WI38 (cell line): ENCODE measurements around the gene EPN2.

ENCODE experiments used
- H3K4me3 ChIP-seq: 2 replicates; pipeline ENCODE4 v1.5.1; 2011; ENCODE audit warnings: low read depth, mild to moderate bottlenecking, control low read depth, low read length
- CTCF ChIP-seq: IDR thresholded peaks from 2 replicates; pipeline ENCODE4 v1.5.1; 2012; ENCODE audit warnings: low read depth, mild to moderate bottlenecking, control low read depth, low read length

EPN2 gene

GRCh38 chr17:19304209-19304608, 67.0 kb downstream of the EPN2 start:
- no peak for TF ChIP-seq CTCF
- no peak overlapping the region for H3K4me3 ChIP-seq

DNA sequence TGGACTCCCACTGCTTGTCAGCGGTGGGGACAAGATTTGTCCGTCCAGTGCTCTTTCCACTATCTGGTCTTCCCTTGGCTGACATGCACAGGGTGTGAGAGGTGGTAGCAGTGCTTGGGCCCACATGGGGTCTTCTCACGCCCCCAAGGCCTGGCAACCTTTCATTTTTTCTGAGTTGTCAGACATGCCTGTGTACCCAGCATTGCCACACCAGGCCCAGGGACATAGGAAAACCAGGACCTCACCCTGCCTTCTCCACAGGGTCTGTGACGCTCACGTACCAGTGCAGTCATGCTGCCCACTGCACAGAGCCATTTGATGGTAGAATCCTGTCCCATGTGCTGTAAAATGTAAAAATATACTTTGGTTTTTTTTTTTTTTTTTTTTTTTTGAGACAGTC, 67.6 kb downstream of the EPN2 start:
- H3K4me3 ChIP-seq, result no peak overlapping the region
- no peak for TF ChIP-seq CTCF

DNA sequence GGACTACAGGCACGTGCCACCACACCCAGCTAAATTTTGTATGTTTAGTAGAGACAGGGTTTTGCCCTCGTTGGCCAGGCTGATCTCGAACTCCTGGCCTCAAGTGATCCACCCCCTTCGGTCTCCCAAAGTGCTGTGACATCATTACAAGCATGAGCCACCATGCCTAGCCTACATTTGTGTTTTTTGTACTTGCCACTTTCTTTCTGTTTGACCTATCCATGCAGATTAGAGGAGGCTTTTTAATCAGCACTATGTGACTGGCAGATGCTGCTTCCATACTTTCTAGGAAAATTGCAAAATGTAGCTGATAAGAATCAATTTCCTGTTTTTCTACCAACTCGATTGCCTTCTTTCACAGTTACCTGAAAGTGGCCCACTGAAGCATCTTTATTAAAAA, 68.1 kb downstream of the EPN2 start:
- no peak for TF ChIP-seq CTCF
- no peak overlapping the region for H3K4me3 ChIP-seq

DNA sequence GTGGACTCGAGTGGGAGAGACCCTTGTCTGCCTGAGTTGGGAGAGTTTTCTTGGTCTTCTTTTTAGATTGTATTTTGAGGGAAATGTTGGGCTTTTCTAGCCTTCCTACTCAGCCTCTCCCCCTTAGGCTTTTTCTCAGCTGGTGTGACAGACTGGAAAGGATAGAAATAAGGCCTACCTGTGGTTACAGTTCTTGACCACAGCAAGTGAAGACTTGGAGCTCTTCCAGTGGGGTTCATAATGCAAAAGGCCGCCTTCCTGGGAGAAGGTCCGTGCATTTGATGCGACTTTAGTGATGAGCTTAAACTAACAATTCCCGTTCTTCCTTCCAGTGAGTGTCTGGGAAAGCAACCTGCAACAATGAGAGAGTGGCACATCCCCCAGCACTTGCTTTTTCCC, 68.6 kb downstream of the EPN2 start:
- H3K4me3 ChIP-seq, result no peak overlapping the region
- no peak for TF ChIP-seq CTCF

- no peak for TF ChIP-seq CTCF
- H3K4me3 ChIP-seq, result no peak overlapping the region
Measured at GRCh38 chr17:19306160-19307111, 69.3 kb downstream of the EPN2 start.

GRCh38 chr17:19307521-19307920, 70.4 kb downstream of the EPN2 start:
- no peak for TF ChIP-seq CTCF
- no peak overlapping the region for H3K4me3 ChIP-seq

DNA sequence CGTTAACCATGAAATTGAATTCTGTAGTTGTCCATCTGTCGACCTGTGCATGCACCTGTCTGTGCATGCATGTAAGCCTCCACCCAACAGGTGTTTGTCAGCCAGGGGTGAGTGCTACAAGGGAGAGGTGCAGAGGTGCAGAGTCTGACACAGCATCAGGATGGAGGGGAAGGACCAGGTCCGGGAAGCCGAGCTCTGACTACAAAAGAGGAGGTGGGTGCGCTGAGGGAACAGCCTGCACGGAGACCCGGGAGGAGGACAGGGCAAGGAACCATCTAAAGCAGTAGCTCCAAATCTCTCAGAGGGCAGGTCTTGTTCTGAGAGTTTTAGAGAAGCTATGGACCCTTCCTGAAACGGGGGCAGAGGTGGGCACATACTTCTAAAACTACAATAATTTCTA, 71.2 kb downstream of the EPN2 start:
- TF ChIP-seq CTCF, result no peak
- no peak overlapping the region for H3K4me3 ChIP-seq
